SK-N-SH treated with all-trans-retinoic acid at 6 μM for 48 hours (cell line): ENCODE results near the gene TIAM2.

Experiments used
- CREB5 ChIP-seq: fragments of 250-450 bp; sonication (Bioruptor Pico); IDR thresholded peaks from 2 replicates; pipeline ENCODE4 v1.5.1; 2020; ENCODE audit warnings: low read depth, mild to moderate bottlenecking, moderate library complexity
- ESRRG ChIP-seq: fragments of 250-450 bp; sonication (Bioruptor Pico); IDR thresholded peaks from 2 replicates; pipeline ENCODE4 v1.6.1; 2021; ENCODE audit warnings: mild to moderate bottlenecking
- GLIS3 ChIP-seq: fragments of 250-450 bp; sonication (Bioruptor Pico); IDR thresholded peaks from 2 replicates; pipeline ENCODE4 v1.5.0; 2020; ENCODE audit warnings: mild to moderate bottlenecking, moderate library complexity
- OSR1 ChIP-seq: fragments of 250-450 bp; sonication (Bioruptor Pico); IDR thresholded peaks from 2 replicates; pipeline ENCODE4 v1.8.0; 2022; ENCODE audit warnings: moderate library complexity, mild to moderate bottlenecking, inconsistent platforms
- PATZ1 ChIP-seq: fragments of 250-450 bp; sonication (Bioruptor Pico); IDR thresholded peaks from 2 replicates; pipeline ENCODE4 v1.8.0; 2020; ENCODE audit warnings: mild to moderate bottlenecking, moderate library complexity, borderline replicate concordance
- POU6F1 ChIP-seq: fragments of 250-450 bp; sonication (Bioruptor Pico); IDR thresholded peaks from 2 replicates; pipeline ENCODE4 v1.8.0; 2021; ENCODE audit warnings: low read depth, mild to moderate bottlenecking, moderate library complexity, borderline replicate concordance
- RARB ChIP-seq: fragments of 250-450 bp; sonication (Bioruptor Pico); IDR thresholded peaks from 2 replicates; pipeline ENCODE4 v1.8.0; 2021; ENCODE audit warnings: mild to moderate bottlenecking, moderate library complexity
- TCF4 ChIP-seq: fragments of 250-450 bp; sonication (Bioruptor Pico); IDR thresholded peaks from 2 replicates; pipeline ENCODE4 v1.8.0; 2021; ENCODE audit warnings: mild to moderate bottlenecking, moderate library complexity, borderline replicate concordance
- TOX ChIP-seq: fragments of 250-450 bp; sonication (Bioruptor Pico); IDR thresholded peaks from 2 replicates; pipeline ENCODE4 v1.8.0; 2021; ENCODE audit warnings: mild to moderate bottlenecking, moderate library complexity, borderline replicate concordance
- ZC3H10 ChIP-seq: fragments of 250-450 bp; sonication (Bioruptor Pico); IDR thresholded peaks from 2 replicates; pipeline ENCODE4 v1.5.1; 2021; ENCODE audit warnings: mild to moderate bottlenecking, moderate library complexity
- ZFP3 ChIP-seq: fragments of 250-450 bp; sonication (Bioruptor Pico); IDR thresholded peaks from 2 replicates; pipeline ENCODE4 v1.5.0; 2020; ENCODE audit warnings: mild to moderate bottlenecking, moderate library complexity
- ZFP30 ChIP-seq: fragments of 450-650 bp; formaldehyde crosslinking; IDR thresholded peaks from 2 replicates; pipeline ENCODE4 v1.5.0; 2022; ENCODE audit warnings: mild to moderate bottlenecking, moderate library complexity
- ZNF8 ChIP-seq: fragments of 450-650 bp; formaldehyde crosslinking; IDR thresholded peaks from 2 replicates; pipeline ENCODE4 v1.5.0; 2020; ENCODE audit warnings: mild to moderate bottlenecking, moderate library complexity

GRCh38 chr6:155150967-155151671 lies 156.0 kb downstream of the TIAM2 start:
- TF ChIP-seq PATZ1 (CRISPR knock-in tag) = no peak
- no peak for TF ChIP-seq TCF4 (CRISPR knock-in tag)
- no peak for TF ChIP-seq CREB5
- no peak for TF ChIP-seq OSR1
- TF ChIP-seq TOX (CRISPR knock-in tag) = no peak
- no peak for TF ChIP-seq ZC3H10 (CRISPR knock-in tag)
- no peak for TF ChIP-seq RARB (CRISPR knock-in tag)
- TF ChIP-seq ZNF8 (CRISPR knock-in tag) = no peak
- TF ChIP-seq ZFP3 = no peak
- no peak for TF ChIP-seq GLIS3
- TF ChIP-seq ZFP30 (CRISPR knock-in tag) = no peak
- no peak for TF ChIP-seq ESRRG (CRISPR knock-in tag)
- no peak for TF ChIP-seq POU6F1
